Measurements from ENCODE around the gene LDB1.

Gene LDB1

GRCh38 chr10:102152545-102152890 lies 32.4 kb upstream of the LDB1 start:
- H3K4me1 ChIP-seq (ENCODE audit: low read length), result peaks cover 19% of the 10 kb centered on the region
- H3K9me3 ChIP-seq (ENCODE audit: insufficient read depth, low read length), result no peaks in the 10 kb centered on the region
- H3K27me3 ChIP-seq (ENCODE audit: low read depth, low read length), result no peaks in the 10 kb centered on the region
- TF ChIP-seq EZH2phosphoT487 (IDR thresholded peaks at IDR 0.05; ENCODE audit: low read depth) (no peak), CTCF (IDR thresholded peaks at IDR 0.05; ENCODE audit: low read depth, low read length) (no peak)
- no peak overlapping the region for H2AFZ ChIP-seq (ENCODE audit: low read depth, low read length)
- H4K20me1 ChIP-seq (ENCODE audit: insufficient read depth, low read length), result peaks cover 7% of the 10 kb centered on the region; the same call in 1 of the 2 replicates
- peaks cover 31% of the 10 kb centered on the region for H3K36me3 ChIP-seq (replicated peaks; ENCODE audit: low read depth, low read length)
- peak overlapping the region; percentile 94 for H3K4me3 ChIP-seq (ENCODE audit: low read length)
- peaks cover 60% of the 10 kb centered on the region for H3K79me2 ChIP-seq (ENCODE audit: low read length)
- peak overlapping the region; percentile 88 for H3K4me2 ChIP-seq (ENCODE audit: low read length)
- peak overlapping the region; percentile 92 for H3K9ac ChIP-seq (ENCODE audit: low read length)
- H3K27ac ChIP-seq (ENCODE audit: low read length), result peak overlapping the region; percentile 64

- H3K4me2 ChIP-seq (ENCODE audit: low read length), result peak within 1 kb of the TSS; percentile 88
- H3K4me3 ChIP-seq (ENCODE audit: low read length), result peak within 1 kb of the TSS; percentile 94
- H3K9ac ChIP-seq (ENCODE audit: low read length), result peak within 1 kb of the TSS; percentile 92
- peaks cover 19% of the 10 kb centered on the region for H3K4me1 ChIP-seq (ENCODE audit: low read length)
- peak within 1 kb of the TSS; percentile 90 for H3K27ac ChIP-seq (ENCODE audit: low read length)
- no peak within 1 kb of the TSS for H2AFZ ChIP-seq (ENCODE audit: low read depth, low read length)
- H3K79me2 ChIP-seq (ENCODE audit: low read length), result peaks cover 55% of the 10 kb centered on the region
- no peaks in the 10 kb centered on the region for H3K9me3 ChIP-seq (ENCODE audit: insufficient read depth, low read length)
- no peak for TF ChIP-seq EZH2phosphoT487 (IDR thresholded peaks at IDR 0.05; ENCODE audit: low read depth)
- no peak for TF ChIP-seq CTCF (IDR thresholded peaks at IDR 0.05; ENCODE audit: low read depth, low read length)
- H3K36me3 ChIP-seq (replicated peaks; ENCODE audit: low read depth, low read length), result peaks cover 25% of the 10 kb centered on the region
- H3K27me3 ChIP-seq (ENCODE audit: low read depth, low read length), result no peaks in the 10 kb centered on the region
- peaks cover 2% of the 10 kb centered on the region; the same call in 1 of the 2 replicates for H4K20me1 ChIP-seq (ENCODE audit: insufficient read depth, low read length)
These were observed 31.8 kb upstream of the LDB1 start, which contains the start of gene NOLC1 for GRCh38 chr10:102151774-102152544. NOLC1 (plus strand) TSS chr10:102152389; CDS start chr10:102152411, 22 bp downstream.

- Histone ChIP-seq H3K79me2 (ENCODE audit: low read length) (peaks cover 47% of the 10 kb centered on the region), H3K27me3 (ENCODE audit: low read depth, low read length) (no peaks in the 10 kb centered on the region), H2AFZ (ENCODE audit: low read depth, low read length) (no peak overlapping the region), H3K27ac (ENCODE audit: low read length) (peak overlapping the region; percentile 90), H3K4me2 (ENCODE audit: low read length) (peak overlapping the region; percentile 83), H4K20me1 (ENCODE audit: insufficient read depth, low read length) (no peaks in the 10 kb centered on the region), H3K4me1 (ENCODE audit: low read length) (peaks cover 19% of the 10 kb centered on the region), H3K36me3 (replicated peaks; ENCODE audit: low read depth, low read length) (peaks cover 22% of the 10 kb centered on the region), H3K4me3 (ENCODE audit: low read length) (peak overlapping the region; percentile 69), H3K9ac (ENCODE audit: low read length) (peak overlapping the region; percentile 84), H3K9me3 (ENCODE audit: insufficient read depth, low read length) (no peaks in the 10 kb centered on the region)
- TF ChIP-seq CTCF (IDR thresholded peaks at IDR 0.05; ENCODE audit: low read depth, low read length), result no peak
- no peak for TF ChIP-seq EZH2phosphoT487 (IDR thresholded peaks at IDR 0.05; ENCODE audit: low read depth)
These were observed 31.0 kb upstream of the LDB1 start for GRCh38 chr10:102150970-102151773.

- no peak overlapping the region for H3K9ac ChIP-seq (ENCODE audit: low read length)
- peaks cover 26% of the 10 kb centered on the region for H3K36me3 ChIP-seq (replicated peaks; ENCODE audit: low read depth, low read length)
- H4K20me1 ChIP-seq (ENCODE audit: insufficient read depth, low read length), result no peaks in the 10 kb centered on the region
- peaks cover 26% of the 10 kb centered on the region for H3K79me2 ChIP-seq (ENCODE audit: low read length)
- H3K4me3 ChIP-seq (ENCODE audit: low read length), result no peak overlapping the region
- no peak overlapping the region for H2AFZ ChIP-seq (ENCODE audit: low read depth, low read length)
- H3K9me3 ChIP-seq (ENCODE audit: insufficient read depth, low read length), result no peaks in the 10 kb centered on the region
- TF ChIP-seq EZH2phosphoT487 (IDR thresholded peaks at IDR 0.05; ENCODE audit: low read depth), result no peak
- no peak for TF ChIP-seq CTCF (IDR thresholded peaks at IDR 0.05; ENCODE audit: low read depth, low read length)
- no peak overlapping the region for H3K27ac ChIP-seq (ENCODE audit: low read length)
- H3K4me2 ChIP-seq (ENCODE audit: low read length), result no peak overlapping the region
- peaks cover 16% of the 10 kb centered on the region for H3K4me1 ChIP-seq (ENCODE audit: low read length)
- H3K27me3 ChIP-seq (ENCODE audit: low read depth, low read length), result no peaks in the 10 kb centered on the region
These were observed 28.1 kb upstream of the LDB1 start for GRCh38 chr10:102148275-102148674.

All from OCI-LY3 (cell line).